GM19438 (cell line): ENCODE results near the gene C22orf23.
A peak's percentile ranks its signal among the peaks of the same experiment; 100 is the strongest.

ENCODE experiments used
- ATAC-seq: cut with Tn5 transposase; IDR thresholded peaks from one replicate; pipeline ENCODE4 v1.9.1; 2021; ENCODE audit warnings: low read depth; ENCODE audit not compliant: unreplicated experiment

The C22orf23 gene

GRCh38 chr22:37953437-37954179 is at the start of gene C22orf23, which contains the start of gene POLR2F:
Gene C22orf23, minus strand, starts transcription at chr22:37953601. Its CDS starts 452 bp downstream, at chr22:37953149.
Gene POLR2F, plus strand, starts transcription at chr22:37953699. Its CDS starts 89 bp downstream, at chr22:37953788.
- peak; percentile 83 for ATAC-seq

GRCh38 chr22:37999640-38000272 is 46.4 kb upstream of the C22orf23 start:
- ATAC-seq = no peak

- no peak for ATAC-seq
Measured at GRCh38 chr22:37999236-37999635, 45.8 kb upstream of the C22orf23 start.

GRCh38 chr22:37998543-37998942 is 45.1 kb upstream of the C22orf23 start:
- no peak for ATAC-seq

GRCh38 chr22:37996515-37997246 is 43.3 kb upstream of the C22orf23 start:
- ATAC-seq = no peak

- no peak for ATAC-seq
Measured at GRCh38 chr22:37996079-37996478, 42.7 kb upstream of the C22orf23 start.

GRCh38 chr22:37995460-37995859 is 42.1 kb upstream of the C22orf23 start:
- ATAC-seq = no peak

- no peak for ATAC-seq
Measured at GRCh38 chr22:37994982-37995381, 41.6 kb upstream of the C22orf23 start.

GRCh38 chr22:37994049-37994448 is 40.6 kb upstream of the C22orf23 start:
- ATAC-seq = no peak

- no peak for ATAC-seq
Measured at GRCh38 chr22:37991731-37992442, 38.5 kb upstream of the C22orf23 start.

- no peak for ATAC-seq
Measured at GRCh38 chr22:37990862-37991261, 37.5 kb upstream of the C22orf23 start.

GRCh38 chr22:37990301-37990700 is 36.9 kb upstream of the C22orf23 start:
- no peak for ATAC-seq

- no peak for ATAC-seq
Measured at GRCh38 chr22:37989146-37990045, 36.0 kb upstream of the C22orf23 start.

- ATAC-seq = no peak
Measured at GRCh38 chr22:37986371-37986770, 33.0 kb upstream of the C22orf23 start.

- no peak for ATAC-seq
Measured at GRCh38 chr22:37985751-37986281, 32.4 kb upstream of the C22orf23 start.

GRCh38 chr22:37985050-37985585 is 31.7 kb upstream of the C22orf23 start:
- no peak for ATAC-seq

- ATAC-seq = no peak
Measured at GRCh38 chr22:37983860-37984791, 30.7 kb upstream of the C22orf23 start, which contains the start of gene SOX10. Gene SOX10, minus strand, starts transcription at chr22:37984555. Its CDS starts 771 bp downstream, at chr22:37983784.
